Stomach (tissue), 9 donors: ENCODE data around the gene PRDM7. TPM values are rescaled to one million over a fixed set of nuclear protein-coding genes. Genes with fewer than 3 reads are reported as not detected.

Source experiments
- DNase-seq, 2 donors: peaks; one replicate each; pipeline versions ENCODE4 v3.0.0 to v3.0.0-alpha.2; 2013 to 2019
- H3K27ac ChIP-seq, 5 donors: fragments of 200-600 bp in 4 of 5; sonication (generic) in 4 of 5; one replicate each; pipeline ENCODE4 v1.5.1; 2013 to 2019; ENCODE audit warnings: mild to moderate bottlenecking in 1 of 5, moderate library complexity in 1 of 5
- H3K27me3 ChIP-seq, 3 donors: fragments of 200-600 bp; sonication (generic); one replicate each; pipeline ENCODE4 v1.5.1; 2017 to 2019; ENCODE audit warnings: mixed run types in 1 of 3
- H3K36me3 ChIP-seq, 4 donors: fragments of 200-600 bp; sonication (generic); 1 replicate in 3 of 4; 2 replicates in 1 of 4; pipeline ENCODE4 v1.5.1; 2016 to 2019
- H3K4me1 ChIP-seq, 4 donors: fragments of 200-600 bp; sonication (generic); one replicate each; pipeline ENCODE4 v1.5.1; 2016 to 2019
- H3K4me3 ChIP-seq, 4 donors: fragments of 200-600 bp; sonication (generic) in 3 of 4; one replicate each; pipeline ENCODE4 v1.5.1; 2016 to 2019; ENCODE audit warnings: mild to moderate bottlenecking in 1 of 4
- H3K9me3 ChIP-seq, 4 donors: fragments of 200-600 bp; sonication (generic); one replicate each; pipeline ENCODE4 v1.5.1; 2016 to 2019
- CTCF ChIP-seq, 7 experiments: fragments of 450-650 bp in 4 of 7; fragments of 200-600 bp in 3 of 7; sonication (generic) in 3 of 7; IDR thresholded peaks; one replicate each; pipeline ENCODE4 v1.5.1; 2016 to 2019; ENCODE audit warnings: antibody characterized with exemption in 7 of 7, control low read depth in 2 of 7, mild to moderate bottlenecking in 1 of 7
- EP300 ChIP-seq: sonication (generic); formaldehyde crosslinking; IDR thresholded peaks from one replicate; pipeline ENCODE4 v1.6.1; 2017; ENCODE audit warnings: antibody characterized with exemption
- POLR2A ChIP-seq, 4 donors: fragments of 450-650 bp; IDR thresholded peaks; one replicate each; pipeline ENCODE4 v1.6.1; 2016; ENCODE audit warnings: antibody characterized with exemption in 4 of 4, control low read depth in 2 of 4, mild to moderate bottlenecking in 1 of 4, moderate library complexity in 1 of 4
- POLR2AphosphoS5 ChIP-seq, 3 donors: sonication (generic); formaldehyde crosslinking; IDR thresholded peaks; one replicate each; pipeline ENCODE4 v1.6.1; 2016; ENCODE audit warnings: antibody characterized with exemption in 3 of 3
- WGBS, 5 donors: extraction: QIAGEN DNeasy Blood & Tissue Kit in 3 of 5; methylation state at CpG; one replicate each; pipeline versions ENCODE4 v1.1.5 to v1.1.7; 2013 to 2018; 5-methylcytosine and 5-hydroxymethylcytosine counted together
- intact Hi-C: fragments of 100-400 bp; cut with DNase I; formaldehyde crosslinking; loops from one replicate; pipeline ENCODE4 v1.15.1; 2023; ENCODE audit warnings: low total_unique reads
- polyA plus RNA-seq, 3 donors: library from polyadenylated mRNA; stranded (reverse); fragments of 200-250 nt; gene quantifications; one replicate each; pipeline ENCODE4 v1.2.3, GENCODE V29; 2013
- total RNA-seq, 5 donors: library from RNA; depleted of rRNA; stranded (reverse); fragments of >200 nt; gene quantifications; one replicate each; pipeline versions ENCODE4 v1.1.0 to v1.2.3, GENCODE V29; 2014 to 2016
- donor health status: healthy with polysubstance abuse.
- donor health status: Bipolar disorder and iron deficiency.
- donor health status: healthy.

The PRDM7 gene
- total and polyA plus RNA-seq, 8 donors = not detected

- Histone ChIP-seq H3K27ac (no peak overlapping the region), H3K4me1 (peaks cover 0 to 11% (median 5%) of the 10 kb centered on the region in 4 donors), H3K4me3 (no peak overlapping the region), H3K9me3 (peaks cover 0 to 5% (median 0%) of the 10 kb centered on the region in 4 donors), H3K27me3 (peaks cover 0 to 7% (median 0%) of the 10 kb centered on the region in 3 donors), H3K36me3 (no peaks in the 10 kb centered on the region)
- no peak for DNase-seq
- 85 to 92% (median 91%) methylated on average over 8 of the region's 8 CpGs for WGBS, 5 donors
- TF ChIP-seq POLR2AphosphoS5 (IDR thresholded peaks at IDR 0.05) (no peak), POLR2A (IDR thresholded peaks at IDR 0.05) (no peak), CTCF (IDR thresholded peaks at IDR 0.05) (no peak), EP300 (no peak)
- intact Hi-C loops = no loop called here
Measured at GRCh38 chr16:90083139-90083538, 6.0 kb upstream of the PRDM7 start.

GRCh38 chr16:90081606-90081970 is 4.5 kb upstream of the PRDM7 start:
- no peaks in the 10 kb centered on the region for H3K36me3 ChIP-seq
- H3K27ac ChIP-seq = peak overlapping the region in 1 of 5 donors; percentile 85
- peak overlapping the region in 1 of 4 donors; percentile 53 for H3K4me3 ChIP-seq
- peaks cover 0 to 5% (median 0%) of the 10 kb centered on the region in 4 donors for H3K9me3 ChIP-seq
- peaks cover 0 to 5% (median 0%) of the 10 kb centered on the region in 3 donors for H3K27me3 ChIP-seq
- H3K4me1 ChIP-seq = peaks cover 0 to 26% (median 18%) of the 10 kb centered on the region in 4 donors
- no peak for DNase-seq
- intact Hi-C loops = no loop called here
- no peak for TF ChIP-seq POLR2A (IDR thresholded peaks at IDR 0.05)
- no peak for TF ChIP-seq POLR2AphosphoS5 (IDR thresholded peaks at IDR 0.05)
- WGBS, 5 donors = 18 to 36% (median 23%) methylated on average over 7 of the region's 7 CpGs

GRCh38 chr16:90078579-90078895 is 1.4 kb upstream of the PRDM7 start:
- peaks cover 0 to 26% (median 18%) of the 10 kb centered on the region in 4 donors for H3K4me1 ChIP-seq
- H3K27me3 ChIP-seq = peaks cover 0 to 5% (median 0%) of the 10 kb centered on the region in 3 donors
- no peaks in the 10 kb centered on the region for H3K36me3 ChIP-seq
- intact Hi-C loops = no loop called here
- TF ChIP-seq EP300 = no peak
- TF ChIP-seq POLR2AphosphoS5 (IDR thresholded peaks at IDR 0.05) = no peak
- no peak for TF ChIP-seq CTCF (IDR thresholded peaks at IDR 0.05)
- TF ChIP-seq POLR2A (IDR thresholded peaks at IDR 0.05) = no peak
- no peak overlapping the region for H3K27ac ChIP-seq
- no peaks in the 10 kb centered on the region for H3K9me3 ChIP-seq
- DNase-seq = no peak
- WGBS, 5 donors = 61 to 65% (median 63%) methylated on average over 6 of the region's 6 CpGs
- no peak overlapping the region for H3K4me3 ChIP-seq

- Histone ChIP-seq H3K36me3 (no peaks in the 10 kb centered on the region), H3K9me3 (no peaks in the 10 kb centered on the region), H3K27me3 (peaks cover 0 to 5% (median 0%) of the 10 kb centered on the region in 3 donors), H3K4me1 (peaks cover 0 to 26% (median 18%) of the 10 kb centered on the region in 4 donors), H3K4me3 (peak overlapping the region; percentile 34 to 46 (median 42)), H3K27ac (peak overlapping the region in 4 of 5 donors; percentile 4 to 73 (median 44))
- 13 to 57% (median 34%) methylated on average over 13 to 23 of the region's 23 CpGs for WGBS, 5 donors
- no peak for TF ChIP-seq POLR2A (IDR thresholded peaks at IDR 0.05)
- TF ChIP-seq EP300 = no peak
- no peak for TF ChIP-seq POLR2AphosphoS5 (IDR thresholded peaks at IDR 0.05)
- no peak for TF ChIP-seq CTCF (IDR thresholded peaks at IDR 0.05)
- DNase-seq = peak in 1 of 2 donors; percentile 57
- intact Hi-C loops = no loop called here
Measured at GRCh38 chr16:90077757-90078578, 837 bp upstream of the PRDM7 start.
